Right lobe of liver (tissue), 4 donors: ENCODE measurements around the gene ARHGAP12.

Experiments used
- POLR2A ChIP-seq: fragments of 450-650 bp; IDR thresholded peaks from one replicate; pipeline ENCODE4 v1.6.1; 2017; ENCODE audit warnings: antibody characterized with exemption, mild to moderate bottlenecking
- TF ChIP-seq, protein P1 (sequence below), 4 donors: fragments of 200-600 bp in 3 of 4; fragments of 450-650 bp in 1 of 4; IDR thresholded peaks; one replicate each; pipeline versions ENCODE4 v1.5.1 to v1.8.0; 2016 to 2022; ENCODE audit warnings: antibody characterized with exemption in 4 of 4, mild to moderate bottlenecking in 2 of 4
- donor health status: DM: no; HTN: no; CAD: no.
- donor health status: DM: no; HTN: no; CAD: no.
- donor health status: DM: no; HTN: yes; CAD: no.

DNA sequence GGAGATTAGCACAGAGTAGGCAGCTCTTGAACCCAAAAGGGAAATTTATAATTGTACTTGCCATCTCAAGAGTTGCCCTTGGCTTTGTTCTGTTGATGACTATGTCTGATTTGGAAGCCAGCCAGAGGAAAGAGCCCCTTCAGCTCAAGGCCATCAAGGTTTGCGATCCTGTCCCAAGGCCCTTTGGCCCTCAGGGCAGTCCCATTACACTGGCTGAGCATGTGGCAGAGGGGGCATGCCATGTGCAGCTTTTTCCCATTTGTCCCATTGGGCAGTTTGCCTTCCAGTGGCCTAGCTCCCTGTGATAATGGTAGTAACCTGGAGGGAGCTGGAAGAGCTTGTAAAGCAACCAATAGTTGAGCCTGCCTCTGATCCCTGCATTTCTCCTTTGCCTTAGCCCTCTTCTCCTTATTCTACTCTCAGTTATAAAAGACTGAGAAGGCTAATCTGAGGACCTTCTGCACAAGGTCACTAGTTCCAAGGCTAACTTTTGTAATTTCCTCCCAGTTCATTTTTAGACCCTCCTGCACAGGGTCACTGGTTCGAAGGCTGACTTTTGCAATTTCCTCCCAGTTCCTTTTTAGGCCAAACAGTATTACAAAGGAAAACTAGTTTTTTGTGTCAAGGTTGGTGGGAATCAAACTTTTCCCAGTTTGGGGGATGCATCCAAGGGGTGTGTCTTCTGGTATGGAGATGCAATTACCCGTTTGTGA, 31.0 kb upstream of the ARHGAP12 start:
- TF ChIP-seq, protein P1, sequence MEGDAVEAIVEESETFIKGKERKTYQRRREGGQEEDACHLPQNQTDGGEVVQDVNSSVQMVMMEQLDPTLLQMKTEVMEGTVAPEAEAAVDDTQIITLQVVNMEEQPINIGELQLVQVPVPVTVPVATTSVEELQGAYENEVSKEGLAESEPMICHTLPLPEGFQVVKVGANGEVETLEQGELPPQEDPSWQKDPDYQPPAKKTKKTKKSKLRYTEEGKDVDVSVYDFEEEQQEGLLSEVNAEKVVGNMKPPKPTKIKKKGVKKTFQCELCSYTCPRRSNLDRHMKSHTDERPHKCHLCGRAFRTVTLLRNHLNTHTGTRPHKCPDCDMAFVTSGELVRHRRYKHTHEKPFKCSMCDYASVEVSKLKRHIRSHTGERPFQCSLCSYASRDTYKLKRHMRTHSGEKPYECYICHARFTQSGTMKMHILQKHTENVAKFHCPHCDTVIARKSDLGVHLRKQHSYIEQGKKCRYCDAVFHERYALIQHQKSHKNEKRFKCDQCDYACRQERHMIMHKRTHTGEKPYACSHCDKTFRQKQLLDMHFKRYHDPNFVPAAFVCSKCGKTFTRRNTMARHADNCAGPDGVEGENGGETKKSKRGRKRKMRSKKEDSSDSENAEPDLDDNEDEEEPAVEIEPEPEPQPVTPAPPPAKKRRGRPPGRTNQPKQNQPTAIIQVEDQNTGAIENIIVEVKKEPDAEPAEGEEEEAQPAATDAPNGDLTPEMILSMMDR (IDR thresholded peaks at IDR 0.05), result no peak
- no peak for TF ChIP-seq POLR2A
